Gastroesophageal sphincter (tissue), 4 donors: ENCODE measurements around the gene FOXO6. TPM values are rescaled to one million over a fixed set of nuclear protein-coding genes. Genes with fewer than 3 reads are reported as not detected.

Source experiments
- ATAC-seq: fragments of 150-250 bp; one replicate; pipeline ENCODE4 v1.9.1; 2016; ENCODE audit warnings: mild to moderate bottlenecking, moderate library complexity
- H3K27ac ChIP-seq, 4 donors: fragments of 200-600 bp; sonication (generic) in 3 of 4; 1 replicate in 3 of 4; 2 replicates in 1 of 4; pipeline ENCODE4 v1.5.1; 2016 to 2019
- H3K27me3 ChIP-seq: fragments of 200-600 bp; sonication (generic); one replicate; pipeline ENCODE4 v1.5.1; 2019
- H3K36me3 ChIP-seq, 2 donors: fragments of 200-600 bp; sonication (generic); one replicate each; pipeline ENCODE4 v1.5.1; 2019; ENCODE audit warnings: control low read depth in 1 of 2
- H3K4me1 ChIP-seq, 3 donors: fragments of 200-600 bp; sonication (generic); 1 replicate in 2 of 3; 2 replicates in 1 of 3; pipeline ENCODE4 v1.5.1; 2016 to 2019; ENCODE audit warnings: control low read depth in 2 of 3
- H3K4me3 ChIP-seq, 2 donors: fragments of 200-600 bp; sonication (generic); one replicate each; pipeline ENCODE4 v1.5.1; 2019; ENCODE audit warnings: mild to moderate bottlenecking in 1 of 2, moderate library complexity in 1 of 2
- H3K9me3 ChIP-seq, 3 donors: fragments of 200-600 bp; sonication (generic); one replicate each; pipeline ENCODE4 v1.5.1; 2017 to 2019; ENCODE audit warnings: control low read depth in 2 of 3
- CTCF ChIP-seq, 4 experiments: fragments of 200-600 bp in 2 of 4; fragments of 450-650 bp in 2 of 4; sonication (generic) in 1 of 4; IDR thresholded peaks; one replicate each; pipeline ENCODE4 v1.5.1; 2017 to 2019; ENCODE audit warnings: antibody characterized with exemption in 4 of 4, mild to moderate bottlenecking in 2 of 4, moderate library complexity in 2 of 4
- EP300 ChIP-seq: sonication (generic); formaldehyde crosslinking; IDR thresholded peaks from one replicate; pipeline ENCODE4 v1.6.1; 2017; ENCODE audit warnings: antibody characterized with exemption, mild to moderate bottlenecking
- POLR2A ChIP-seq, 2 donors: fragments of 450-650 bp; IDR thresholded peaks; one replicate each; pipeline ENCODE4 v1.6.1; 2017; ENCODE audit warnings: antibody characterized with exemption in 2 of 2, mild to moderate bottlenecking in 2 of 2, moderate library complexity in 1 of 2
- POLR2AphosphoS5 ChIP-seq: sonication (generic); formaldehyde crosslinking; IDR thresholded peaks from one replicate; pipeline ENCODE4 v1.6.1; 2017; ENCODE audit warnings: antibody characterized with exemption
- WGBS, 2 donors: methylation state at CpG; one replicate each; pipeline ENCODE4 v1.1.5; 2018; ENCODE audit warnings: low coverage in 1 of 2; 5-methylcytosine and 5-hydroxymethylcytosine counted together
- total RNA-seq, 4 donors: library from RNA; depleted of rRNA; stranded (reverse); fragments of >200 nt; gene quantifications; one replicate each; pipeline ENCODE4 v1.1.0, GENCODE V29; 2016

The FOXO6 gene
- total RNA-seq, 4 donors from 2014 or later, result 0.27 to 2.2 (median 1.9) TPM

DNA sequence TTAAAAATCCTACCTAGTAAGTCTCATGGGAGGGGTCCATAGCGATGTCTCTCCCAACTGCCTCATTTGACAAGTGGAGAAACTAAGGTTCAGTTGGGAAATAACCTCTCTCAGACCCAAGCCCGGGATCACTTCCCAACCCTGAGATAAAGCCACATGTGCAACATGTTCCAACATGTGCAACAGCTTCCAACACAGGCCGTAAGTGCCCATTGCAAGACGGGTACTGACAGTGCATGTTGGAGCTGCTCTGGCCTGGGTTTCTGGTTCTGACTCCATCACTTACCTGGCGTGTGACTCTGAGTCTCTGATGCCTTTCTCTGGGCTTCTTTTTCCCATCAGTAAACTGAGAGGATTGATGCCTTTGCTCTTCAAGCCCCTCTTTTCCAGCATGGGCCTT, 38.0 kb upstream of the FOXO6 start:
- WGBS, 2 donors, result 80 to 83% methylated on average over 1 of the region's 5 CpGs
- Histone ChIP-seq H3K27ac (no peak overlapping the region), H3K4me1 (peaks cover 0 to 25% (median 8%) of the 10 kb centered on the region in 3 donors), H3K9me3 (no peaks in the 10 kb centered on the region), H3K4me3 (no peak overlapping the region), H3K27me3 (no peaks in the 10 kb centered on the region), H3K36me3 (no peaks in the 10 kb centered on the region)
- TF ChIP-seq EP300, result no peak
- TF ChIP-seq POLR2A (IDR thresholded peaks at IDR 0.05), result no peak
- TF ChIP-seq POLR2AphosphoS5, result no peak
- TF ChIP-seq CTCF (IDR thresholded peaks at IDR 0.05), result no peak
- no peak for ATAC-seq

- Histone ChIP-seq H3K27me3 (no peaks in the 10 kb centered on the region), H3K36me3 (no peaks in the 10 kb centered on the region), H3K4me3 (no peak overlapping the region), H3K4me1 (peaks cover 0 to 2% (median 0%) of the 10 kb centered on the region in 3 donors), H3K9me3 (no peaks in the 10 kb centered on the region), H3K27ac (no peak overlapping the region)
- ATAC-seq, result no peak
- WGBS, 2 donors, result 75 to 83% methylated on average over 5 to 6 of the region's 6 CpGs
- TF ChIP-seq POLR2A (IDR thresholded peaks at IDR 0.05) (no peak), EP300 (no peak), POLR2AphosphoS5 (no peak), CTCF (IDR thresholded peaks at IDR 0.05) (no peak)
Observed at GRCh38 chr1:41325801-41326200, 35.4 kb upstream of the FOXO6 start.

DNA sequence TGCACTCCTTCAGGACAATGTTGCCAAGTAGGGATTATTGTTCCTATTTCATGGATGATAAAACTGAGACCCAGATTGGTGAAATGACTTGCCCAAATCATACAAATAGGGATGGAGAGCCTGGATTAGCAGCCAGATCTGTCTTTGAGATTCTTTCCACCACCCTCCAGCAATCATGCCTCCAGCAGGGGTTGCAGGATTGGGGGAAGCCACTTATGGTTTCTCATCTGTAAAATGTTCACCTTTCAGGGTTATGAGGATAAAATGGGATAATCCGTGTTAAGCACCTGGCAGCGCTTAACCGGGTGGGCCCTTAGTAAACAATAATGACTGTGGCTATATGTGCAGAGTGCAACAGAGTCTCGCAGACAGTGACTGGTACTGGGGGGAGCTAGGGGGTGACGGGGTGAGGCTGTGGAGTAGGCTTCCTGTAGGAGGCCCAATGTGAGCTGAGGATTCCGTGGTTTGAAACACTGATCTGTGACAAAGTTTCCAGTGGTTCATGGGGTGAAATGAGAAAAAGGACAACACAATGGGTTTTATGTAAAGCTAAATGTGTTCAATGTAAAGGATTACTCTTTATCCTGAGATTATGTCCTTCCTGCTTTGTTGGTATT, 33.7 kb upstream of the FOXO6 start:
- H3K36me3 ChIP-seq, result no peaks in the 10 kb centered on the region
- H3K9me3 ChIP-seq, result no peaks in the 10 kb centered on the region
- ATAC-seq, result no peak
- TF ChIP-seq POLR2AphosphoS5, result no peak
- no peak for TF ChIP-seq POLR2A (IDR thresholded peaks at IDR 0.05)
- TF ChIP-seq EP300, result no peak
- TF ChIP-seq CTCF (IDR thresholded peaks at IDR 0.05), result no peak
- no peak overlapping the region for H3K4me3 ChIP-seq
- no peaks in the 10 kb centered on the region for H3K4me1 ChIP-seq
- H3K27ac ChIP-seq, result no peak overlapping the region
- 80 to 90% methylated on average over 3 to 6 of the region's 6 CpGs for WGBS, 2 donors
- peaks cover 5% of the 10 kb centered on the region for H3K27me3 ChIP-seq

- Histone ChIP-seq H3K27me3 (peaks cover 5% of the 10 kb centered on the region), H3K9me3 (no peaks in the 10 kb centered on the region), H3K27ac (no peak overlapping the region), H3K36me3 (no peaks in the 10 kb centered on the region), H3K4me1 (no peaks in the 10 kb centered on the region), H3K4me3 (no peak overlapping the region)
- 81 to 87% methylated on average over 4 to 7 of the region's 7 CpGs for WGBS, 2 donors
- ATAC-seq, result no peak
- TF ChIP-seq EP300 (no peak), POLR2A (IDR thresholded peaks at IDR 0.05) (no peak), POLR2AphosphoS5 (no peak), CTCF (IDR thresholded peaks at IDR 0.05) (no peak)
Observed at GRCh38 chr1:41328001-41328615, 33.1 kb upstream of the FOXO6 start.
